Skeletal muscle cell (primary cell): ENCODE results near the gene TTC29.
"Not testable (repeated sequence)": the region's sequence is repeated elsewhere in the genome, so short reads cannot be mapped to it uniquely, and the experiment has no call there.

Experiments
- DNase-seq: peaks from one replicate; pipeline ENCODE4 v3.0.0-alpha.2; 2010; ENCODE audit warnings: low read depth
- H3K4me3 ChIP-seq: 2 replicates; pipeline ENCODE4 v1.5.1; 2011; ENCODE audit warnings: low read depth, mild to moderate bottlenecking, control low read depth, low read length, moderate library complexity

Gene TTC29

GRCh38 chr4:146763560-146763959 is 182.1 kb downstream of the TTC29 start:
- no peak for DNase-seq
- H3K4me3 ChIP-seq, result no peak overlapping the region

DNA sequence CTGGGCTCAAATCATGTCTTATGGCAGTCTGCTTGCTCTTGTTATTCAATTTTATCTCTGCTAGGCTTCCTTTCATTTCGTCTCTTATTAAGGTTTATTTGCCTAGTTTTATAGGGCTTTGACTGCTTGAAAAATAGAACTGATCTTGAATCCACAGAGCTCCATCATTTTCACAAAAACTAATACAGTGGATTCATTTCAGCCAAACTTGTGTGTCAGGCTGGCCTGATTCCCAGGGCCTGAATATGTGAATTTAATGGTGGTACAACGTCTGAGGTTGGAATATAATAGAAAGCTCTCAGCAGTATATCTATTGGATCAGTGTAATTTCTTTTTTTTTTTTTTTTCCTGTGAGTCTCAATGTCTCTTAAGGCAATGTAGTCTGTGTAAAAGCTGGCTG is 183.6 kb downstream of the TTC29 start:
- H3K4me3 ChIP-seq, result no peak overlapping the region
- no peak for DNase-seq

- DNase-seq, result no peak
- H3K4me3 ChIP-seq, result no peak overlapping the region
Measured at GRCh38 chr4:146742416-146742815, 203.2 kb downstream of the TTC29 start.

DNA sequence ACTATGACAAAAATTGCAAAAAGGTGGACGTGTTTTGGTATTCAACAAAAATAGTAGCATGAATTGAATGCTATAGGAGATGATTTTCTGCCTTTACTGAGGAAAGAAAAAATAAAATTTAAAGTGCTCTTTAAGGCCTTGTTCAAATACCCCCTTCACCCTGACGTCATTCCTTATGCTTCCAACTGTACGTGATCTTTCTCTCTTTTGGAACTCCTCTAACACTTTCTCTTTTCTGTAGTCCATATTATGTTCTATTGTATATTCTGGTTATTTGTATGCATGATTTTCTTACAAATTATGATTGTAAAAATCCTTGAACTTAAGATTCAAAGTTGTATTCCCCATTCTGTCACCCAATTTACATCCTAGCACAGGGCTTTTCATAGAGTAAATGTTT is 206.5 kb downstream of the TTC29 start:
- DNase-seq, result no peak
- H3K4me3 ChIP-seq, result no peak overlapping the region

GRCh38 chr4:146723519-146723918 is 222.1 kb downstream of the TTC29 start:
- H3K4me3 ChIP-seq, DNase-seq: not testable (repeated sequence)

DNA sequence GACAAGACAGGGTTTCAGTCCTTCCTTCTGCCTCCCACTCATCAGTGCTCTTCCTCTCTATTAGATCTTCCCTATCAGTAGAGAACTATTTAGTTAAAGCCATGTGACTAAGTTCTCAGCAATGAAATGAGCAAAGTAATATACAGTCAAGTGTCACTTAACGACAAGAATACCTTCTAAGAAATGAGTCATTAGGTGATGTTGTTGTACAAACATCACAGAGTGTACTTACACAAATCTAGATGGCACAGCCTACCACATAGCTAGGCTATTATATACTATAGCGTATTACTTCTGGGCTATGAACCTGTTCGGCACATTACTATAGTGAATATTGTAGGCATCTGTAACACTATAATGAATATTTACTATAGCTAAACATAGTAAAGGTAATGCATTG is 235.7 kb downstream of the TTC29 start:
- DNase-seq, result no peak
- no peak overlapping the region for H3K4me3 ChIP-seq

DNA sequence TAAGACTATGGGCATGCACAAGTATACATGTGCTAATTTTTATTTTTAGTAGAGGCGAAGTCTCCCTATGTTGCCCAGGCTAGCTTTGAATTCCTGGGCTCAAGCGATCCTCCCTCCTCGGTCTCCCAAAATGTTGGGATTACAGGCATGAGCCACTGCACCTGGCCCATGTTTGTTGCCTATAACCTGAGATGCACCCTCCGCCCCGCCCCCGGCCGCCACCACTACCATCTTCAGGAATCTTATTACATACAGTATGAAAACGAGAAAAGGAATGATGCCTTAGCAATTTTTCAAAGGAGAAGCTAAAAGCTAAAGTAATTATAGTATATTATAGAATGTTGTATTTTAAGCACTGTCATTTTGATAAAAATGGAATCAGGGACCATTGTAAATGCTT is 245.8 kb downstream of the TTC29 start:
- no peak overlapping the region for H3K4me3 ChIP-seq
- no peak for DNase-seq

DNA sequence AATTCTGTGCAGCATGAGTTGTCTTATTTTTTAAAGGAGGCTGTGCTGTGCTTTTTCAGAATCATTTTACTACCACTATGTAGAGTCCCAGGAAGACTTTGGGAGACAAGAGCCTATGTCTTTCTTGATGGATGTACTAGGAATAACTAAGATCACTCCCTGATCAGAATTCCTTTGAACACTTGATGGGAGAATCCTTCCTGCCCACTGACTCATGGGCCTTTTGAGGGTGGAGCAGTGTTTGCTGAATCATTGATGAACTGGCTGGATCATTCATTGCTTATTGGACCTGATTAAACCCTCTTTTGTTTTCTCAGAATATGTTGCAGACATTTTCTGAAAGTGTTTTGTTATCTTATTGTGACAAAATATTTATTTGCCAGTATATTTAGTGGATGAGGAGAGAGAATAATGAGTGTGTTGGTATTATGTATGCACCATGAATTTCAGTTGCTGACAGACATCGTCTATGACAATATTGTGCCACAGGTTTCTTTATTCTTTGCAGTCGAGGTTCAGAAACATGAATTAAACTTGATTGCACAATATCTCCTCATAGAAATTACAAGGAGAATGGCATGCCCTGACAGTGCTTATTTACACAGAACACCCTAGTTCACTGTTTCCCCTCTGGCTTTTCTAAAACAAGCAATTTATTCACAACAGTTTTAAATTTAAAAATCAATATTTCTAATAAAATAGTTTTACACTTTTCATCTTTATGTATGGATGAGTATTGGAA is 270.7 kb downstream of the TTC29 start:
- H3K4me3 ChIP-seq, result no peak overlapping the region

GRCh38 chr4:146663968-146664311 is 281.7 kb downstream of the TTC29 start:
- not testable (repeated sequence) for H3K4me3 ChIP-seq, DNase-seq

More for the DNA sequence above, 270.7 kb downstream of the TTC29 start:
- DNase-seq, result no peak

DNA sequence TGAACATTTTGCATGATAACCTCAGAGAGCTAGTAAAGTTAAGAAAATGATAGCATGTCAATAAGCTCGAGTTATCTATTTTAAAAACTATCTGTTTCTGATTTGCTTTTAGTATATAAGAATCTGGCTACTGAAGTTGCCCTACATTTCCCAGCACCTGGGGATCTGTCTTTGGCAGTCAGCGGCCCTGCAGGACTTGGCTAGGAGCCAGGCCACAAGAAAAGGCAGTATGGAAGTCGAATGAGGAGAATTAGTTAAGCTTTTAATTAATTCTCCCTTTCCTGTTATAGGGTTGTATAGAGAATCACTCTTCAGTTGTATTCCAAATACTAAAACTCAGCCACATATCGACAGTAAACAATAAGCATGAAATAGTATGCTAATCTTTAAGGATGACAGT is 284.3 kb downstream of the TTC29 start:
- H3K4me3 ChIP-seq, result no peak overlapping the region

More for the DNA sequence above, 284.3 kb downstream of the TTC29 start:
- DNase-seq, result no peak
